GM21717 (cell line): ENCODE measurements around the gene STAB2.

ENCODE experiments used
- ATAC-seq: cut with Tn5 transposase; IDR thresholded peaks from one replicate; pipeline ENCODE4 v1.9.1; 2021; ENCODE audit warnings: mild to moderate bottlenecking, moderate library complexity; ENCODE audit not compliant: unreplicated experiment

The STAB2 gene

GRCh38 chr12:103690426-103690825, 103.4 kb downstream of the STAB2 start:
- no peak for ATAC-seq

- no peak for ATAC-seq
Measured at GRCh38 chr12:103691063-103691462, 104.0 kb downstream of the STAB2 start.

- ATAC-seq = no peak
Measured at GRCh38 chr12:103696101-103696500, 109.0 kb downstream of the STAB2 start.

GRCh38 chr12:103697971-103698751, 111.1 kb downstream of the STAB2 start:
- no peak for ATAC-seq

GRCh38 chr12:103698752-103699560, 111.9 kb downstream of the STAB2 start:
- peak; percentile 41 for ATAC-seq

GRCh38 chr12:103705098-103705497, 118.0 kb downstream of the STAB2 start:
- ATAC-seq = no peak

GRCh38 chr12:103705927-103706326, 118.9 kb downstream of the STAB2 start:
- ATAC-seq = no peak

- no peak for ATAC-seq
Measured at GRCh38 chr12:103707446-103707845, 120.4 kb downstream of the STAB2 start.

- no peak for ATAC-seq
Measured at GRCh38 chr12:103710544-103710943, 123.5 kb downstream of the STAB2 start.

- no peak for ATAC-seq
Measured at GRCh38 chr12:103712216-103712615, 125.1 kb downstream of the STAB2 start.

- no peak for ATAC-seq
Measured at GRCh38 chr12:103715494-103715893, 128.4 kb downstream of the STAB2 start.

GRCh38 chr12:103716517-103717196, 129.6 kb downstream of the STAB2 start:
- peak; percentile 44 for ATAC-seq

GRCh38 chr12:103725398-103725797, 138.3 kb downstream of the STAB2 start:
- ATAC-seq = no peak

- ATAC-seq = no peak
Measured at GRCh38 chr12:103727638-103728037, 140.6 kb downstream of the STAB2 start.

- no peak for ATAC-seq
Measured at GRCh38 chr12:103728323-103728722, 141.2 kb downstream of the STAB2 start.

- no peak for ATAC-seq
Measured at GRCh38 chr12:103729499-103729898, 142.4 kb downstream of the STAB2 start.

GRCh38 chr12:103731539-103731938, 144.5 kb downstream of the STAB2 start:
- peak; percentile 72 for ATAC-seq

GRCh38 chr12:103734863-103735262, 147.8 kb downstream of the STAB2 start:
- no peak for ATAC-seq

GRCh38 chr12:103735291-103735690, 148.2 kb downstream of the STAB2 start:
- no peak for ATAC-seq

GRCh38 chr12:103736572-103736971, 149.5 kb downstream of the STAB2 start:
- ATAC-seq = no peak

GRCh38 chr12:103737881-103738280, 150.8 kb downstream of the STAB2 start:
- ATAC-seq = no peak
